MM.1S (cell line): ENCODE results near the gene TTYH3.

Source experiments
- CTCF ChIP-seq: fragments of 300-600 bp; sonication (generic); IDR thresholded peaks from 2 replicates; pipeline ENCODE4 v1.5.1; 2016; ENCODE audit warnings: antibody characterized with exemption, low read length, mixed read lengths
- EZH2 ChIP-seq: fragments of 300-600 bp; sonication (generic); optimal IDR thresholded peaks from 2 replicates; pipeline ENCODE3; 2017; ENCODE audit warnings: low read depth, mild to moderate bottlenecking, antibody characterized with exemption, low read length, mixed read lengths

GRCh38 chr7:2605608-2606538, 25.9 kb upstream of the TTYH3 start:
- TF ChIP-seq CTCF = no peak
- TF ChIP-seq EZH2 = no peak
